Ovary (tissue), 3 donors: ENCODE measurements around the gene SVEP1.

Experiments
- CTCF ChIP-seq, 3 donors: fragments of 450-650 bp in 2 of 3; fragments of 200-600 bp in 1 of 3; IDR thresholded peaks; one replicate each; pipeline versions ENCODE4 v1.5.1 to v1.8.0; 2016 to 2022; ENCODE audit warnings: antibody characterized with exemption in 3 of 3, mild to moderate bottlenecking in 1 of 3
- EP300 ChIP-seq: sonication (generic); formaldehyde crosslinking; IDR thresholded peaks from one replicate; pipeline ENCODE4 v1.6.1; 2017; ENCODE audit warnings: antibody characterized with exemption
- donor health status: DM: no; HTN: no; CAD: no.

GRCh38 chr9:110319781-110320492, 259.6 kb downstream of the SVEP1 start:
- TF ChIP-seq CTCF (IDR thresholded peaks at IDR 0.05) = no peak
- no peak for TF ChIP-seq EP300
